Heart left ventricle (tissue), 16 donors: ENCODE results near the gene KIAA1958. TPM values are rescaled to one million over a fixed set of nuclear protein-coding genes. Genes with fewer than 3 reads are reported as not detected.

Experiments used
- ATAC-seq, 4 donors: fragments of 200-7000 bp; cut with Tn5 transposase; one replicate each; pipeline ENCODE4 v1.9.1; 2020 to 2022; ENCODE audit warnings: moderate library complexity in 4 of 4, mild to moderate bottlenecking in 3 of 4, moderate number of reproducible peaks in 1 of 4
- DNase-seq, 5 donors: peaks; one replicate each; pipeline ENCODE4 v3.0.0-alpha.2; 2020
- H3K27ac ChIP-seq, 12 donors: fragments of 200-600 bp; sonication (generic) in 4 of 12; one replicate each; pipeline versions ENCODE4 v1.5.0 to v1.8.0; 2016 to 2022; ENCODE audit warnings: mild to moderate bottlenecking in 2 of 12
- H3K27me3 ChIP-seq, 9 donors: fragments of 200-600 bp; sonication (generic) in 2 of 9; one replicate each; pipeline versions ENCODE4 v1.5.1 to v1.8.0; 2016 to 2022; ENCODE audit warnings: mild to moderate bottlenecking in 3 of 9
- H3K36me3 ChIP-seq, 9 donors: fragments of 200-600 bp; sonication (generic) in 2 of 9; one replicate each; pipeline versions ENCODE4 v1.5.0 to v1.8.0; 2018 to 2022; ENCODE audit warnings: mild to moderate bottlenecking in 2 of 9
- H3K4me1 ChIP-seq, 12 donors: fragments of 200-600 bp; sonication (generic) in 4 of 12; one replicate each; pipeline versions ENCODE4 v1.5.0 to v1.8.0; 2016 to 2022; ENCODE audit warnings: mild to moderate bottlenecking in 3 of 12
- H3K4me3 ChIP-seq, 12 donors: fragments of 200-600 bp; sonication (generic) in 4 of 12; one replicate each; pipeline versions ENCODE4 v1.5.0 to v1.8.0; 2017 to 2022; ENCODE audit warnings: mild to moderate bottlenecking in 9 of 12, moderate library complexity in 4 of 12
- H3K9me3 ChIP-seq, 12 donors: fragments of 200-600 bp; sonication (generic) in 4 of 12; one replicate each; pipeline versions ENCODE4 v1.5.0 to v1.8.0; 2016 to 2022; ENCODE audit warnings: mild to moderate bottlenecking in 1 of 12
- POLR2A ChIP-seq, 2 donors: fragments of 450-650 bp; IDR thresholded peaks; one replicate each; pipeline ENCODE4 v1.6.1; 2017; ENCODE audit warnings: antibody characterized with exemption in 2 of 2, mild to moderate bottlenecking in 2 of 2, moderate library complexity in 2 of 2
- WGBS, 4 donors: extraction: QIAGEN DNeasy Blood & Tissue Kit in 2 of 4; methylation state at CpG; one replicate each; pipeline versions ENCODE4 v1.1.5 to v1.1.7; 2013 to 2018; 5-methylcytosine and 5-hydroxymethylcytosine counted together
- intact Hi-C, 10 donors: fragments of 100-400 bp; cut with DNase I; formaldehyde crosslinking; loops; one replicate each; pipeline versions ENCODE4 v1.11.1 to v1.14.2; 2022
- polyA plus RNA-seq, 2 donors: library from polyadenylated mRNA; stranded (reverse); fragments of 200-250 nt; gene quantifications; one replicate each; pipeline ENCODE4 v1.2.3, GENCODE V29; 2013
- total RNA-seq, 9 donors: library from RNA; depleted of rRNA in 2 of 9; stranded (reverse); fragments of >200 nt in 2 of 9; fragmentation: NEBNext Ultra II Directional in 3 of 9; extraction: Animal tissue kit (Norgen Biotek cat#: 25700) in 3 of 9; gene quantifications; one replicate each; pipeline versions ENCODE4 v1.1.0 to v1.2.4, GENCODE V29; 2016 to 2023
- TF ChIP-seq, protein P1 (sequence below), 12 donors: fragments of 200-600 bp; sonication (generic) in 4 of 12; IDR thresholded peaks; one replicate each; pipeline versions ENCODE4 v1.5.0 to v1.8.0; 2018 to 2022; ENCODE audit warnings: antibody characterized with exemption in 12 of 12, mild to moderate bottlenecking in 5 of 12
- donor health status: ischemic (EF 13 %, LVEDD 7.1; RV severe dilation, severe dysfunction).
- donor health status: healthy with polysubstance abuse.
- donor health status: DM: no; HTN: yes; CAD: no.
- donor health status: DM: no; HTN: no; CAD: no.
- donor health status: ischemic (EF 25% LVEDD 6.9; RV normal size, moderate dysfunction).
- donor health status: ischemic (EF 25% LVEDD 5.7; RV mildly dilated, moderate dysfunction).
- donor health status: healthy.
- donor health status: DM: yes; HTN: yes; CAD: no.
- donor health status: ischemic (EF 35%, LVEDD 5.7; RV mildly dilated, moderate dysfunction).
- donor health status: nonischemic (EF 11% LVEDD 7.7; RV severe dilation, severe dysfunction).
- donor health status: DM: yes; HTN: yes; CAD: no.
- donor health status: PGD.
- donor health status: ischemic (EF 29% LVEDD 5.4; RV normal size, mild dysfunction).
- donor health status: nonischemic (EF 23%, LVEDD 6.1; RV moderate dilation, normal function).

The KIAA1958 gene
- total and polyA plus RNA-seq, 11 donors, result 0.99 to 8.5 (median 5.8) TPM

GRCh38 chr9:112618385-112619009 lies 131.9 kb downstream of the KIAA1958 start:
- DNase-seq (peak in 1 of 5 donors; percentile 53), ATAC-seq (no peak)
- WGBS, 4 donors, result 94 to 98% (median 96%) methylated on average over 21 of the region's 21 CpGs

GRCh38 chr9:112620388-112620787 lies 133.8 kb downstream of the KIAA1958 start:
- no peak overlapping the region for H3K4me3 ChIP-seq
- WGBS, 4 donors, result 42 to 69% (median 52%) methylated on average over 2 of the region's 2 CpGs
- intact Hi-C loops, result loop anchor here in 1 of 10 donors (5.0 kb wide), 1 partner anchor 123 kb away; no protein-coding TSS in a partner anchor
- H3K27ac ChIP-seq, result no peak overlapping the region
- peaks cover 0 to 6% (median 0%) of the 10 kb centered on the region in 9 donors for H3K36me3 ChIP-seq
- no peak for TF ChIP-seq POLR2A (IDR thresholded peaks at IDR 0.05)
- TF ChIP-seq, protein P1, sequence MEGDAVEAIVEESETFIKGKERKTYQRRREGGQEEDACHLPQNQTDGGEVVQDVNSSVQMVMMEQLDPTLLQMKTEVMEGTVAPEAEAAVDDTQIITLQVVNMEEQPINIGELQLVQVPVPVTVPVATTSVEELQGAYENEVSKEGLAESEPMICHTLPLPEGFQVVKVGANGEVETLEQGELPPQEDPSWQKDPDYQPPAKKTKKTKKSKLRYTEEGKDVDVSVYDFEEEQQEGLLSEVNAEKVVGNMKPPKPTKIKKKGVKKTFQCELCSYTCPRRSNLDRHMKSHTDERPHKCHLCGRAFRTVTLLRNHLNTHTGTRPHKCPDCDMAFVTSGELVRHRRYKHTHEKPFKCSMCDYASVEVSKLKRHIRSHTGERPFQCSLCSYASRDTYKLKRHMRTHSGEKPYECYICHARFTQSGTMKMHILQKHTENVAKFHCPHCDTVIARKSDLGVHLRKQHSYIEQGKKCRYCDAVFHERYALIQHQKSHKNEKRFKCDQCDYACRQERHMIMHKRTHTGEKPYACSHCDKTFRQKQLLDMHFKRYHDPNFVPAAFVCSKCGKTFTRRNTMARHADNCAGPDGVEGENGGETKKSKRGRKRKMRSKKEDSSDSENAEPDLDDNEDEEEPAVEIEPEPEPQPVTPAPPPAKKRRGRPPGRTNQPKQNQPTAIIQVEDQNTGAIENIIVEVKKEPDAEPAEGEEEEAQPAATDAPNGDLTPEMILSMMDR (IDR thresholded peaks at IDR 0.05), result no peak
- ATAC-seq, result no peak
- H3K27me3 ChIP-seq, result no peaks in the 10 kb centered on the region
- H3K4me1 ChIP-seq, result peaks cover 0 to 11% (median 0%) of the 10 kb centered on the region in 12 donors
- DNase-seq, result no peak
- H3K9me3 ChIP-seq, result no peaks in the 10 kb centered on the region

More at GRCh38 chr9:112618385-112619009, 131.9 kb downstream of the KIAA1958 start:
- no peaks in the 10 kb centered on the region for H3K27me3 ChIP-seq
- H3K4me3 ChIP-seq, result no peak overlapping the region
- H3K4me1 ChIP-seq, result peaks cover 0 to 11% (median 0%) of the 10 kb centered on the region in 12 donors
- H3K27ac ChIP-seq, result no peak overlapping the region
- TF ChIP-seq POLR2A (IDR thresholded peaks at IDR 0.05), result no peak
- TF ChIP-seq, protein P1 (IDR thresholded peaks at IDR 0.05), result no peak
- peaks cover 0 to 6% (median 0%) of the 10 kb centered on the region in 9 donors for H3K36me3 ChIP-seq
- no peaks in the 10 kb centered on the region for H3K9me3 ChIP-seq
- intact Hi-C loops, result no loop called here

GRCh38 chr9:112621018-112621655 lies 134.5 kb downstream of the KIAA1958 start:
- ATAC-seq, result no peak
- intact Hi-C loops, result loop anchor here in 1 of 10 donors (5.0 kb wide), 1 partner anchor 124 kb away; no protein-coding TSS in a partner anchor

More at GRCh38 chr9:112621018-112621655, 134.5 kb downstream of the KIAA1958 start:
- Histone ChIP-seq H3K36me3 (peaks cover 0 to 6% (median 0%) of the 10 kb centered on the region in 9 donors), H3K4me1 (peaks cover 0 to 11% (median 0%) of the 10 kb centered on the region in 12 donors), H3K27ac (no peak overlapping the region), H3K9me3 (no peaks in the 10 kb centered on the region), H3K27me3 (no peaks in the 10 kb centered on the region), H3K4me3 (no peak overlapping the region)
- no peak for DNase-seq
- TF ChIP-seq POLR2A (IDR thresholded peaks at IDR 0.05), result no peak
- TF ChIP-seq, protein P1 (IDR thresholded peaks at IDR 0.05), result no peak
- 61 to 82% (median 63%) methylated on average over 3 of the region's 3 CpGs for WGBS, 4 donors
